Measurements from ENCODE around the gene COL18A1. TPM values are rescaled to one million over a fixed set of nuclear protein-coding genes. Genes with fewer than 3 reads are reported as not detected.

The COL18A1 gene
- total and polyA plus RNA-seq, 2 of the 8 experiments (the other 6 are each of a cell fraction or from before 2014, with no cell fraction given): 145 to 201 TPM

- TF ChIP-seq SIN3A (conservative IDR thresholded peaks at IDR 0.05 in 1 of 2, IDR thresholded peaks at IDR 0.05 in 1 of 2; ENCODE audit: low read depth in 1 of 2, low read length in 2 of 2): no peak
- no peak for TF ChIP-seq ATF2 (IDR thresholded peaks at IDR 0.05; ENCODE audit: low read length)
- TF ChIP-seq TCF12 (IDR thresholded peaks at IDR 0.05; ENCODE audit: low read depth, low read length): no peak
- TF ChIP-seq SP2 (IDR thresholded peaks at IDR 0.05; ENCODE audit: low read length): no peak
Observed at GRCh38 chr21:45542242-45542666, 137.3 kb downstream of the COL18A1 start, which contains the start of gene SLC19A1 (continued).

All from H1 (cell line).